Measurements from ENCODE around the gene NEK6.

- no peak for TF ChIP-seq CTCF (IDR thresholded peaks at IDR 0.05)
- no peak for TF ChIP-seq POLR2AphosphoS5 (IDR thresholded peaks at IDR 0.05)
- no peak for TF ChIP-seq POLR2A (IDR thresholded peaks at IDR 0.05; ENCODE audit: low read depth)
- TF ChIP-seq EP300 (IDR thresholded peaks at IDR 0.05) = no peak
Measured at GRCh38 chr9:124321416-124321815, 63.7 kb downstream of the NEK6 start.

All from esophagus muscularis mucosa (tissue), 4 donors.